Umbilical cord (tissue), 2 donors: ENCODE results near the gene ATP8A1. TPM values are rescaled to one million over a fixed set of nuclear protein-coding genes. Genes with fewer than 3 reads are reported as not detected.
"Not testable (repeated sequence)": the region's sequence is repeated elsewhere in the genome, so short reads cannot be mapped to it uniquely, and the experiment has no call there.

Experiments used
- DNase-seq: peaks from one replicate; pipeline ENCODE4 v3.0.0-alpha.2; 2015; ENCODE audit warnings: low spot score
- total RNA-seq: library from RNA; depleted of rRNA; stranded (reverse); fragments of >200 nt; gene quantifications from one replicate; pipeline ENCODE4 v1.2.3, GENCODE V29; 2014; ENCODE audit warnings: low replicate concordance; ENCODE audit not compliant: insufficient read depth

The ATP8A1 gene
- total RNA-seq, 1 donor from 2014 or later, result 14.7 TPM

- peak; percentile 85 for DNase-seq
These were observed 143.0 kb downstream of the ATP8A1 start for GRCh38 chr4:42513748-42514492.

GRCh38 chr4:42512226-42512625 lies 144.7 kb downstream of the ATP8A1 start:
- DNase-seq, result no peak

- peak; percentile 63 for DNase-seq
These were observed 146.7 kb downstream of the ATP8A1 start for GRCh38 chr4:42510225-42510624.

GRCh38 chr4:42501624-42502401 lies 155.1 kb downstream of the ATP8A1 start:
- no peak for DNase-seq

GRCh38 chr4:42498040-42498439 lies 158.9 kb downstream of the ATP8A1 start:
- no peak for DNase-seq

GRCh38 chr4:42497142-42497910 lies 159.6 kb downstream of the ATP8A1 start:
- DNase-seq, result no peak

GRCh38 chr4:42492962-42493361 lies 163.9 kb downstream of the ATP8A1 start:
- DNase-seq, result peak; percentile 33

GRCh38 chr4:42490015-42490414 lies 166.9 kb downstream of the ATP8A1 start:
- no peak for DNase-seq

GRCh38 chr4:42489095-42489494 lies 167.8 kb downstream of the ATP8A1 start:
- no peak for DNase-seq

GRCh38 chr4:42488554-42488953 lies 168.4 kb downstream of the ATP8A1 start:
- no peak for DNase-seq

- DNase-seq, result no peak
These were observed 168.8 kb downstream of the ATP8A1 start for GRCh38 chr4:42488114-42488513.

- DNase-seq, result no peak
These were observed 169.7 kb downstream of the ATP8A1 start for GRCh38 chr4:42487230-42487629.

GRCh38 chr4:42486156-42486555 lies 170.7 kb downstream of the ATP8A1 start:
- not testable (repeated sequence) for DNase-seq

GRCh38 chr4:42484630-42485029 lies 172.3 kb downstream of the ATP8A1 start:
- DNase-seq, result no peak

GRCh38 chr4:42483426-42484379 lies 173.2 kb downstream of the ATP8A1 start:
- DNase-seq, result no peak

GRCh38 chr4:42482516-42483327 lies 174.2 kb downstream of the ATP8A1 start:
- no peak for DNase-seq

- DNase-seq, result no peak
These were observed 176.2 kb downstream of the ATP8A1 start for GRCh38 chr4:42480717-42481116.

GRCh38 chr4:42480281-42480680 lies 176.6 kb downstream of the ATP8A1 start:
- no peak for DNase-seq

GRCh38 chr4:42478946-42479345 lies 178.0 kb downstream of the ATP8A1 start:
- peak; percentile 42 for DNase-seq

GRCh38 chr4:42478509-42478908 lies 178.4 kb downstream of the ATP8A1 start:
- no peak for DNase-seq
